K562 (cell line): ENCODE data around the gene NACC1. TPM values are rescaled to one million over a fixed set of nuclear protein-coding genes. Genes with fewer than 3 reads are reported as not detected.
A peak's percentile ranks its signal among the peaks of the same experiment; 100 is the strongest.

Source experiments
- BACH1 ChIP-seq: fragments of 200-800 bp; sonication (Bioruptor generic); IDR thresholded peaks from 2 replicates; pipeline ENCODE4 v1.6.1; 2016; ENCODE audit warnings: missing genetic modification characterization, missing compliant biosample characterization
- ESRRA ChIP-seq: fragments of 450-650 bp; IDR thresholded peaks from 2 replicates; pipeline ENCODE4 v1.6.1; 2014; ENCODE audit warnings: low read depth, mild to moderate bottlenecking, moderate library complexity, borderline replicate concordance
- GABPB1 ChIP-seq: sonication (generic); formaldehyde crosslinking; IDR thresholded peaks from 2 replicates; pipeline ENCODE4 v1.8.0; 2022; ENCODE audit warnings: mild to moderate bottlenecking, missing genetic modification reagents
- GMEB1 ChIP-seq: fragments of 250-450 bp; sonication (Bioruptor Pico); IDR thresholded peaks from 2 replicates; pipeline ENCODE4 v1.4.0; 2020; ENCODE audit warnings: mild to moderate bottlenecking
- HDAC2 ChIP-seq: fragments of 450-650 bp; IDR thresholded peaks from 2 replicates; pipeline ENCODE4 v1.6.1; 2016; ENCODE audit warnings: mild to moderate bottlenecking
- KAT8 ChIP-seq: fragments of 450-650 bp; IDR thresholded peaks from 2 replicates; pipeline ENCODE4 v1.6.1; 2016; ENCODE audit warnings: low read depth, mild to moderate bottlenecking
- RBFOX2 ChIP-seq: fragments of 200-400 bp; formaldehyde crosslinking; IDR thresholded peaks from 2 replicates; pipeline ENCODE4 v1.6.1; 2017; ENCODE audit warnings: low read depth, mild to moderate bottlenecking, low read length, moderate library complexity
- SAFB2 ChIP-seq: fragments of 200-400 bp; formaldehyde crosslinking; IDR thresholded peaks from 2 replicates; pipeline ENCODE4 v1.6.1; 2018; ENCODE audit warnings: borderline replicate concordance, low read length, low read depth, moderate library complexity; ENCODE audit not compliant: severe bottlenecking
- SIRT6 ChIP-seq: IDR thresholded peaks from one replicate; pipeline ENCODE4 v1.6.1; 2012; ENCODE audit warnings: low read depth, mild to moderate bottlenecking, control low read depth, inconsistent platforms, low read length, moderate library complexity
- TEAD2 ChIP-seq: fragments of 450-650 bp; IDR thresholded peaks from 2 replicates; pipeline ENCODE4 v1.6.1; 2016; ENCODE audit warnings: missing genetic modification characterization, control low read depth, missing compliant biosample characterization
- ZBTB17 ChIP-seq: fragments of 450-650 bp; formaldehyde crosslinking; IDR thresholded peaks from 2 replicates; pipeline ENCODE4 v1.4.0; 2020; ENCODE audit warnings: mild to moderate bottlenecking
- ZFPM2 ChIP-seq: fragments of 250-450 bp; sonication (Bioruptor Pico); IDR thresholded peaks from 2 replicates; pipeline ENCODE4 v1.5.1; 2022; ENCODE audit warnings: mild to moderate bottlenecking
- ZNF41 ChIP-seq: fragments of 250-450 bp; sonication (Bioruptor Pico); conservative IDR thresholded peaks from 2 replicates; pipeline ENCODE4 v1.4.0; 2020; ENCODE audit warnings: mild to moderate bottlenecking
- ZNF561 ChIP-seq: fragments of 450-650 bp; formaldehyde crosslinking; conservative IDR thresholded peaks from 2 replicates; pipeline ENCODE4 v1.4.0; 2020; ENCODE audit warnings: mild to moderate bottlenecking, moderate library complexity
- ZNF584 ChIP-seq: fragments of 200-800 bp; sonication (Bioruptor generic); IDR thresholded peaks from 2 replicates; pipeline ENCODE4 v1.6.1; 2016; ENCODE audit warnings: low read depth, mild to moderate bottlenecking, missing genetic modification characterization, missing compliant biosample characterization
- ZNF668 ChIP-seq: fragments of 250-450 bp; sonication (Bioruptor Pico); IDR thresholded peaks from 2 replicates; pipeline ENCODE4 v1.8.0; 2022; ENCODE audit warnings: mild to moderate bottlenecking, inconsistent platforms
- ZNF76 ChIP-seq: fragments of 250-450 bp; sonication (Bioruptor Pico); IDR thresholded peaks from 2 replicates; pipeline ENCODE4 v1.4.0; 2020; ENCODE audit warnings: mild to moderate bottlenecking, moderate library complexity, borderline replicate concordance
- ZNF764 ChIP-seq: fragments of 250-450 bp; sonication (Bioruptor Pico); IDR thresholded peaks from 2 replicates; pipeline ENCODE4 v1.4.0; 2020; ENCODE audit warnings: low read depth, mild to moderate bottlenecking, moderate library complexity
- ZSCAN32 ChIP-seq: fragments of 450-650 bp; formaldehyde crosslinking; IDR thresholded peaks from 2 replicates; pipeline ENCODE4 v1.4.0; 2020; ENCODE audit warnings: mild to moderate bottlenecking, moderate library complexity
- polyA plus RNA-seq, 8 experiments: library from polyadenylated mRNA; depleted of rRNA in 4 of 8; stranded (reverse) in 5 of 8; unstranded in 3 of 8; fragments of >200 nt; fragmentation: Nextera tagmentation in 2 of 8; fragmentation: Illumina TruSeq in 1 of 8; extraction: Ambion mirVana in 2 of 8; extraction: Trizol in 1 of 8; gene quantifications; 2 replicates each; pipeline versions ENCODE4 v1.2.1 to v1.2.3, GENCODE V29; 2011 to 2014; ENCODE audit warnings: inconsistent platforms in 1 of 8, missing spikeins in 1 of 8
- total RNA-seq, 7 experiments: library from RNA; depleted of rRNA in 6 of 7; stranded (reverse); fragments of >200 nt in 6 of 7; fragmentation: Illumina TruSeq in 2 of 7; extraction: Trizol in 2 of 7; gene quantifications; 2 replicates each; pipeline versions ENCODE4 v1.2.1 to v1.2.3, GENCODE V29; 2011 to 2021; ENCODE audit warnings: low replicate concordance in 1 of 7
- TF ChIP-seq, protein P1 (sequence below), 3 experiments: IDR thresholded peaks in 2 of 3; conservative IDR thresholded peaks in 1 of 3; 2 replicates each; pipeline ENCODE4 v1.5.1; 2011 to 2012; ENCODE audit warnings: low read length in 3 of 3, mild to moderate bottlenecking in 3 of 3, control low read depth in 2 of 3, improper control_type of control experiment in 1 of 3, inconsistent platforms in 1 of 3, low read depth in 1 of 3, mixed read lengths in 1 of 3, moderate library complexity in 1 of 3; ENCODE audit not compliant: insufficient read depth in 2 of 3
- TF ChIP-seq, protein P2 (sequence below): fragments of 250-450 bp; sonication (Bioruptor Pico); IDR thresholded peaks from 2 replicates; pipeline ENCODE4 v1.8.0; 2021; ENCODE audit warnings: mild to moderate bottlenecking, moderate library complexity
- TF ChIP-seq, protein P3 (sequence below): fragments of 450-650 bp; formaldehyde crosslinking; IDR thresholded peaks from 2 replicates; pipeline ENCODE4 v1.4.0; 2020; ENCODE audit warnings: mild to moderate bottlenecking, moderate library complexity

NACC1 gene
- total and polyA plus RNA-seq, 9 of the 15 experiments (the other 6 are each of a cell fraction or from before 2014, with no cell fraction given): 0.04 to 96.6 (median 25.8) TPM

GRCh38 chr19:13097463-13098258, 20.4 kb upstream of the NACC1 start (continued):
- peak; percentile 72; the same call in 1 of the 2 replicates for TF ChIP-seq ZSCAN32 (CRISPR knock-in tag)
- TF ChIP-seq ZNF584 (CRISPR knock-in tag): no peak; the same call in 1 of the 2 replicates
- TF ChIP-seq ZNF764 (CRISPR knock-in tag): 0 out of 2 replicates have a peak, but pooled peaks have one; percentile 28
- peak; percentile 20; the same call in 1 of the 2 replicates for TF ChIP-seq ZBTB17 (CRISPR knock-in tag)
- peak; percentile 52 for TF ChIP-seq GMEB1
- TF ChIP-seq ESRRA: no peak
- TF ChIP-seq, protein P1, sequence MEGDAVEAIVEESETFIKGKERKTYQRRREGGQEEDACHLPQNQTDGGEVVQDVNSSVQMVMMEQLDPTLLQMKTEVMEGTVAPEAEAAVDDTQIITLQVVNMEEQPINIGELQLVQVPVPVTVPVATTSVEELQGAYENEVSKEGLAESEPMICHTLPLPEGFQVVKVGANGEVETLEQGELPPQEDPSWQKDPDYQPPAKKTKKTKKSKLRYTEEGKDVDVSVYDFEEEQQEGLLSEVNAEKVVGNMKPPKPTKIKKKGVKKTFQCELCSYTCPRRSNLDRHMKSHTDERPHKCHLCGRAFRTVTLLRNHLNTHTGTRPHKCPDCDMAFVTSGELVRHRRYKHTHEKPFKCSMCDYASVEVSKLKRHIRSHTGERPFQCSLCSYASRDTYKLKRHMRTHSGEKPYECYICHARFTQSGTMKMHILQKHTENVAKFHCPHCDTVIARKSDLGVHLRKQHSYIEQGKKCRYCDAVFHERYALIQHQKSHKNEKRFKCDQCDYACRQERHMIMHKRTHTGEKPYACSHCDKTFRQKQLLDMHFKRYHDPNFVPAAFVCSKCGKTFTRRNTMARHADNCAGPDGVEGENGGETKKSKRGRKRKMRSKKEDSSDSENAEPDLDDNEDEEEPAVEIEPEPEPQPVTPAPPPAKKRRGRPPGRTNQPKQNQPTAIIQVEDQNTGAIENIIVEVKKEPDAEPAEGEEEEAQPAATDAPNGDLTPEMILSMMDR (IDR thresholded peaks at IDR 0.05 in 2 of 3, conservative IDR thresholded peaks at IDR 0.05 in 1 of 3; ENCODE audit: insufficient read depth in 2 of 3, low read depth in 1 of 3, low read length in 3 of 3): no peak
- no peak for TF ChIP-seq BACH1 (tag)
- TF ChIP-seq, protein P2, sequence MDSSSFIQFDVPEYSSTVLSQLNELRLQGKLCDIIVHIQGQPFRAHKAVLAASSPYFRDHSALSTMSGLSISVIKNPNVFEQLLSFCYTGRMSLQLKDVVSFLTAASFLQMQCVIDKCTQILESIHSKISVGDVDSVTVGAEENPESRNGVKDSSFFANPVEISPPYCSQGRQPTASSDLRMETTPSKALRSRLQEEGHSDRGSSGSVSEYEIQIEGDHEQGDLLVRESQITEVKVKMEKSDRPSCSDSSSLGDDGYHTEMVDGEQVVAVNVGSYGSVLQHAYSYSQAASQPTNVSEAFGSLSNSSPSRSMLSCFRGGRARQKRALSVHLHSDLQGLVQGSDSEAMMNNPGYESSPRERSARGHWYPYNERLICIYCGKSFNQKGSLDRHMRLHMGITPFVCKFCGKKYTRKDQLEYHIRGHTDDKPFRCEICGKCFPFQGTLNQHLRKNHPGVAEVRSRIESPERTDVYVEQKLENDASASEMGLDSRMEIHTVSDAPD (CRISPR knock-in tag): no peak
- TF ChIP-seq ZFPM2 (CRISPR knock-in tag): 0 out of 2 replicates have a peak, but pooled peaks have one; percentile 12
- TF ChIP-seq RBFOX2: peak; percentile 78
- no peak for TF ChIP-seq HDAC2
- no peak for TF ChIP-seq ZNF668 (CRISPR knock-in tag)
- peak; percentile 85 for TF ChIP-seq SIRT6
- TF ChIP-seq KAT8: no peak
- peak; percentile 12; the same call in 1 of the 2 replicates for TF ChIP-seq ZNF561
- TF ChIP-seq GABPB1 (CRISPR knock-in tag): 0 out of 2 replicates have a peak, but pooled peaks have one; percentile 60
- TF ChIP-seq ZNF76: no peak
- no peak for TF ChIP-seq TEAD2 (tag)
- no peak for TF ChIP-seq SAFB2
- TF ChIP-seq, protein P3, sequence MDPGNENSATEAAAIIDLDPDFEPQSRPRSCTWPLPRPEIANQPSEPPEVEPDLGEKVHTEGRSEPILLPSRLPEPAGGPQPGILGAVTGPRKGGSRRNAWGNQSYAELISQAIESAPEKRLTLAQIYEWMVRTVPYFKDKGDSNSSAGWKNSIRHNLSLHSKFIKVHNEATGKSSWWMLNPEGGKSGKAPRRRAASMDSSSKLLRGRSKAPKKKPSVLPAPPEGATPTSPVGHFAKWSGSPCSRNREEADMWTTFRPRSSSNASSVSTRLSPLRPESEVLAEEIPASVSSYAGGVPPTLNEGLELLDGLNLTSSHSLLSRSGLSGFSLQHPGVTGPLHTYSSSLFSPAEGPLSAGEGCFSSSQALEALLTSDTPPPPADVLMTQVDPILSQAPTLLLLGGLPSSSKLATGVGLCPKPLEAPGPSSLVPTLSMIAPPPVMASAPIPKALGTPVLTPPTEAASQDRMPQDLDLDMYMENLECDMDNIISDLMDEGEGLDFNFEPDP (CRISPR knock-in tag): peak; percentile 80; the same call in 1 of the 2 replicates
- peak; percentile 52; the same call in 1 of the 2 replicates for TF ChIP-seq ZNF41 (CRISPR knock-in tag)
